WI38 (cell line): Measurements from ENCODE around the gene CAMTA2.
"Not testable (repeated sequence)": the region's sequence is repeated elsewhere in the genome, so short reads cannot be mapped to it uniquely, and the experiment has no call there.

Source experiments
- H3K4me3 ChIP-seq: 2 replicates; pipeline ENCODE4 v1.5.1; 2011; ENCODE audit warnings: low read depth, mild to moderate bottlenecking, control low read depth, low read length
- TF ChIP-seq, protein P1 (sequence below): IDR thresholded peaks from 2 replicates; pipeline ENCODE4 v1.5.1; 2012; ENCODE audit warnings: low read depth, mild to moderate bottlenecking, control low read depth, low read length

The CAMTA2 gene

DNA sequence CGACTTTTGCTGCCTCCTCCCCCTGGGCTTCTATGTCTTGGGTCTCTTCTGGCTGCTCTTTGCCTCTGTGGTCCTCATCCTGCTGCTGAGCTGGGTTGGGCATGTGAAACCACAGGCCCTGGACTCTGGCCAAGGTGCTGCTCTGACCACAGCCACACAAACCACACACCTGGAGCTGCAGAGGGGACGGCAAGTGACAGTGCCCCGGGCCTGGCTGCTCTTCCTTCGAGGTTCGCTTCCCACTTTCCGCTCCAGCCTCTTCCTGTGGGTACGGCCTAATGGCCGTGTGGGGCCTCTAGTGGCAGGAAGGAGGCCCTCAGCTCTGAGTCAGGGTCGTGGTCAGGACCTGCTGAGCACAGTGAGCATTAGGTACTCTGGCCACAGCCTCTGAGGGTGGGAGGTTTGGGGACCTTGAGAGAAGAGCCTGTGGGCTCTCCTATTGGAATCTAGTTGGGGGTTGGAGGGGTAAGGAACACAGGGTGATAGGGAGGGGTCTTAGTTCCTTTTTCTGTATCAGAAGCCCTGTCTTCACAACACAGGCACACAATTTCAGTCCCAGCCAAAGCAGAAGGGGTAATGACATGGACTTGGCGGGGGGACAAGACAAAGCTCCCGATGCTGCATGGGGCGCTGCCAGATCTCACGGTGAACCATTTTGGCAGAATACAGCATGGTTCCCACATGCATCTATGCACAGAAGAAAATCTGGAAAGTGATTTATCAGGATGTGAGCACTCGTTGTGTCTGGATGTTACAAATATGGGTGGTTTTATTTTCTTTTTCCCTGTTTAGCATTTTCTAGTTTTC lies 53.1 kb downstream of the CAMTA2 start:
- TF ChIP-seq, protein P1, sequence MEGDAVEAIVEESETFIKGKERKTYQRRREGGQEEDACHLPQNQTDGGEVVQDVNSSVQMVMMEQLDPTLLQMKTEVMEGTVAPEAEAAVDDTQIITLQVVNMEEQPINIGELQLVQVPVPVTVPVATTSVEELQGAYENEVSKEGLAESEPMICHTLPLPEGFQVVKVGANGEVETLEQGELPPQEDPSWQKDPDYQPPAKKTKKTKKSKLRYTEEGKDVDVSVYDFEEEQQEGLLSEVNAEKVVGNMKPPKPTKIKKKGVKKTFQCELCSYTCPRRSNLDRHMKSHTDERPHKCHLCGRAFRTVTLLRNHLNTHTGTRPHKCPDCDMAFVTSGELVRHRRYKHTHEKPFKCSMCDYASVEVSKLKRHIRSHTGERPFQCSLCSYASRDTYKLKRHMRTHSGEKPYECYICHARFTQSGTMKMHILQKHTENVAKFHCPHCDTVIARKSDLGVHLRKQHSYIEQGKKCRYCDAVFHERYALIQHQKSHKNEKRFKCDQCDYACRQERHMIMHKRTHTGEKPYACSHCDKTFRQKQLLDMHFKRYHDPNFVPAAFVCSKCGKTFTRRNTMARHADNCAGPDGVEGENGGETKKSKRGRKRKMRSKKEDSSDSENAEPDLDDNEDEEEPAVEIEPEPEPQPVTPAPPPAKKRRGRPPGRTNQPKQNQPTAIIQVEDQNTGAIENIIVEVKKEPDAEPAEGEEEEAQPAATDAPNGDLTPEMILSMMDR, result peak; percentile 17; the same call in 1 of the 2 replicates

DNA sequence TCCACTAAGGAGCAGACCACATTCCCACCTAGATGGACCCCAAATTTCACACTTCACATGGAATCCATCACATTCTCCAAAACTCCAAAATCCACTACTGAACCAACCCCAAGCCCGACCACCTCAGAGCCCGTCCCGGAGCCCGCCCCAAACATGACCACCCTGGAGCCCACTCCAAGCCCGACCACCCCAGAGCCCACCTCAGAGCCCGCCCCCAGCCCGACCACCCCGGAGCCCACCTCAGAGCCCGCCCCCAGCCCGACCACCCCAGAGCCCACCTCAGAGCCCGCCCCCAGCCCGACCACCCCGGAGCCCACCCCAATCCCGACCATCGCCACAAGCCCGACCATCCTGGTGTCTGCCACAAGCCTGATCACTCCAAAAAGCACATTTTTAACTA lies 53.8 kb downstream of the CAMTA2 start:
- TF ChIP-seq, protein P1, result no peak
- no peak overlapping the region for H3K4me3 ChIP-seq

More for the DNA sequence above, 53.1 kb downstream of the CAMTA2 start:
- no peak overlapping the region for H3K4me3 ChIP-seq

DNA sequence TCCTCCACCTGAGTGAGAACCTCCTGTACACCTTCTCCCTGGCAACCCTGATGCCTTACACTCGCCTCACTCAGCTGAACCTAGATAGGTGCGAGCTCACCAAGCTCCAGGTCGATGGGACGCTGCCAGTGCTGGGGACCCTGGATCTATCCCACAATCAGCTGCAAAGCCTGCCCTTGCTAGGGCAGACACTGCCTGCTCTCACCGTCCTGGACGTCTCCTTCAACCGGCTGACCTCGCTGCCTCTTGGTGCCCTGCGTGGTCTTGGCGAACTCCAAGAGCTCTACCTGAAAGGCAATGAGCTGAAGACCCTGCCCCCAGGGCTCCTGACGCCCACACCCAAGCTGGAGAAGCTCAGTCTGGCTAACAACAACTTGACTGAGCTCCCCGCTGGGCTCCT lies 54.7 kb downstream of the CAMTA2 start:
- no peak overlapping the region for H3K4me3 ChIP-seq
- TF ChIP-seq, protein P1, result no peak

DNA sequence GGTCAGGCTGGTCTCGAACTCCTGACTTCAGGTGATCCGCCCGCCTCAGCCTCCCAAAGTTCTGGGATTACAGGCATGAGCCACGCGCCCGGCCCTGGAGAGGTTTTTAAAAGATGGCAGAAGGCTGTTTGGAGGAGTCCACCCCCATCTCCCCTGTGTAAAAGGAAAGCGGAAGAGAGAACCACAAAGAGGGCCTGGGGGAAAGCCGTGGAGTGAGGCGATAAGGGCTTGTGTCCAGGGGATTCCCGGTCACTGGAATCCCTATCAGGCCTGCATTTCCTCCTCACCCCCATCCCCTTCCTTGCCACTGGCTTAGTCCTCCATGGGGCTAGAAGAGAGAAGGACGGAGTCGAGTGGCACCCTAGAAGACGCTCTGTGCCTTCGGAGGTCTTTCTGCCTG lies 55.5 kb downstream of the CAMTA2 start, which contains the start of gene GP1BA:
Gene GP1BA, plus strand, starts transcription at position 315 of the 400 bp plus-strand sequence. CDS start 328 bp downstream, outside the sequence.
- no peak within 1 kb of the TSS for H3K4me3 ChIP-seq
- TF ChIP-seq, protein P1, result no peak

DNA sequence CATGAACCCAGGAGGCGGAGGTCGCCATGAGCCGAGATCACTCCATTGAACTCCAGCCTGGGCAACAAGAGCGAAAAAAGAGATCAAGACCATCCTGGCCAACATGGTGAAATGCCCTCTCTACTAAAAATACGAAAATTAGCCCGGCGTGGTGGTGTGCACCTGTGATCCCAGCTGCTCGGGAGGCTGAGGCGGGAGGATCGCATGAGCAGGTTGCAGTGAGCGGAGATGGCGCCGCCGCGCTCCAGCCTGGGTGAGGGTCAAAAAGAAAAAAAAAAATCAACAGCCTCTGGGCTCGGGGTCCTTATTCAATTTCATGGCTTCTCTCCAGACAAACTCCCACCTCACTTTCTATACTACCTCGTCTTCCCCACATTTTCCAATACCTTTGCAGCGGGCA lies 58.6 kb downstream of the CAMTA2 start:
- TF ChIP-seq, protein P1, result no peak
- no peak overlapping the region for H3K4me3 ChIP-seq

DNA sequence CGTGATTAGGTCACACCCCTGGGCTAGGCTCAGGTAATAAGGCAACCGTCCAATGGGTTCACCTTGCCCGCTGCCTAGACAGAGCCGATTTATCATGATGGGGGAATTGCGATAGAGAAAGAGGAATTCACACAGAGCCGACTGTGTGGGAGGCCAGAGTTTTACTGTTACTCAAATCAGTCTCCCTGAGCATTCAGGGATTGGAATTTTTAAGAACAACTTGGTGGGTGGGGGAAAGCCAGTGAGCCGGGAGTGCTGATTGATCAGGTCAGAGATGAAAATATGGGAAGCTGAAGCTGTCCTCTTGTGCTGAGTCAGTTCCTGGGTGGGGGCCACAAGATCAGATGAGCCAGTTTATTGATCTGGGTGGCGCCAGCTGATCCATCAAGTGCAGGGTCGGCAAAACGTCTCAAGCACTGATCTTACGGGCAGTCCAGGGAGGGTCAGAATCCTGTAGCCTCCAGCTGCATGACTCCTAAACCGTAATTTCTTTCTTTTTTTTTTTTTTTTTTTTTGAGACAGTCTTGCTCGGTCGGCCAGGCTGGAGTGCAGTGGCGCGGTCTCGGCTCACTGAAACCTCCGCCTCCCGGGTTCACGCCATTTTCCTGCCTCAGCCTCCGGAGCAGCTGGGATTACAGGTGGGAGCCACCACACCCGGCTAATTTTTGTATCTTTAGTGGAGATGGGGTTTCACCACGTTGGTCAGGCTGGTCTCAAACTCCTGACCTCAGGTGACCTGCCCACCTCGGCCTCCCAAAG lies 60.7 kb downstream of the CAMTA2 start:
- H3K4me3 ChIP-seq, result not testable (repeated sequence)

DNA sequence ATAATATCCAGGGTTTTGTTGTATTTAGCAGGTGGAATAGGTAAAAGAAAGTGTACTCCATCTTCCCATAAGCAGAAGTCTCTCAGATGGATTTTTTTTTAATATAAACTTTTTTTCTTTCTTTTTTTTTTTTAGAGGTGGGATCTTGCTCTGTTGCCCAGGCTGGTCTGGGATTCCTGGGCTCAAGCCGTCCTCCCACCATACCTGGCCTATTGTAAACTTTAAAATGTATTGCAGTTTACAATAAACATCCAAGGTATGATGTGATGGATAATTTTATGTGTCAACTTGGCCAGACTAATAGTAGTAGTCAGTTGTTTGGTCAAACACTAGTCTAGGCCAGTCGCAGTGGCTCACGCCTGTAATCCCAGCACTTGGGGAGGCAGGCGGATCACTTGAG lies 66.2 kb downstream of the CAMTA2 start:
- H3K4me3 ChIP-seq, result no peak overlapping the region
- TF ChIP-seq, protein P1, result no peak
